ENCODE measurements around the gene SOX6.

GRCh38 chr11:16186680-16187079 lies 169.7 kb downstream of the SOX6 start:
- TF ChIP-seq CTCF (IDR thresholded peaks at IDR 0.05) (no peak), POLR2A (IDR thresholded peaks at IDR 0.05) (no peak)
